ENCODE measurements around the gene USP3. TPM values are rescaled to one million over a fixed set of nuclear protein-coding genes. Genes with fewer than 3 reads are reported as not detected.

Gene USP3
- total and polyA plus RNA-seq, 2 donors (not counting 3 experiments of a cell fraction or from before 2014, with no cell fraction given): 18.8 to 52.4 TPM

- intact Hi-C loops (cut with micrococcal nuclease): loop anchor here (5.0 kb wide), 1 partner anchor 60 kb away; no protein-coding TSS in a partner anchor
- POLR2A ChIA-PET: interaction anchor here (1.3 kb wide), 1 partner anchor 48 kb away, joined by 11 read pairs; no protein-coding TSS in a partner anchor
- no peak overlapping the region for H3K4me2 ChIP-seq (ENCODE audit: insufficient read depth, low read length)
- FAIRE-seq (peak; percentile 90), DNase-seq (ENCODE audit: low read depth, low spot score) (peak; percentile 85)
- H3K9me3 ChIP-seq (replicated peaks; ENCODE audit: control insufficient read depth, insufficient read depth, low read length): no peaks in the 10 kb centered on the region
- H3K9ac ChIP-seq (replicated peaks; ENCODE audit: extremely low read depth, insufficient read depth, low read length): no peak overlapping the region
- dilution Hi-C loops (cut with MboI; ENCODE audit: extremely low pct_ligation_motif_present, low sequenced_read_pairs): no loop called here
- no peaks in the 10 kb centered on the region for H4K20me1 ChIP-seq (replicated peaks; ENCODE audit: control insufficient read depth, extremely low read depth, insufficient read depth, low read length)
- H3K79me2 ChIP-seq (ENCODE audit: control insufficient read depth, insufficient read depth, low read length): no peaks in the 10 kb centered on the region
- no TSS peak for BruUV-seq (replicated peaks)
- peaks cover 10% of the 10 kb centered on the region for H3K4me1 ChIP-seq (ENCODE audit: control insufficient read depth, extremely low read depth, insufficient read depth, low read length)
- no peaks in the 10 kb centered on the region for H3K36me3 ChIP-seq (ENCODE audit: control insufficient read depth in 2 of 2, extremely low read depth in 1 of 2, insufficient read depth in 2 of 2, low read length in 2 of 2)
- no peak overlapping the region for H3K4me3 ChIP-seq (replicated peaks in 1 of 3; ENCODE audit: insufficient read depth in 1 of 3, low read depth in 1 of 3, low read length in 3 of 3)
- TF ChIP-seq FOS (IDR thresholded peaks at IDR 0.05; ENCODE audit: borderline replicate concordance, insufficient read depth, low read length): peak; percentile 48
- TF ChIP-seq POLR2A (IDR thresholded peaks at IDR 0.05; ENCODE audit: low read depth, low read length): no peak
- no peak for TF ChIP-seq EZH2 (IDR thresholded peaks at IDR 0.05; ENCODE audit: borderline replicate concordance, low read depth, low read length, severe bottlenecking)
- no peak for TF ChIP-seq CTCF (IDR thresholded peaks at IDR 0.05; ENCODE audit: extremely low read depth in 1 of 2, insufficient read depth in 1 of 2, low read depth in 1 of 2, low read length in 2 of 2)
- TF ChIP-seq GATA2 (IDR thresholded peaks at IDR 0.05; ENCODE audit: insufficient read depth, insufficient read length, low read depth, low read length): peak; percentile 84
- TF ChIP-seq MAX (IDR thresholded peaks at IDR 0.05; ENCODE audit: insufficient read depth, insufficient read length): no peak
- no peak for TF ChIP-seq POLR2AphosphoS5 (IDR thresholded peaks at IDR 0.05; ENCODE audit: insufficient read depth, low read depth, low read length)
- no peak for TF ChIP-seq MYC (IDR thresholded peaks at IDR 0.05; ENCODE audit: low read depth, low read length)
- TF ChIP-seq JUN (IDR thresholded peaks at IDR 0.05; ENCODE audit: borderline replicate concordance, insufficient read depth, insufficient read length, low read depth): peak; percentile 78
- no peaks in the 10 kb centered on the region for H3K9me1 ChIP-seq (replicated peaks; ENCODE audit: control insufficient read depth, extremely low read depth, insufficient read depth, low read length)
- H3K27ac ChIP-seq (ENCODE audit: insufficient read depth, low read depth, low read length): peak overlapping the region; percentile 21
- no peak overlapping the region for H2AFZ ChIP-seq (ENCODE audit: low read depth, low read length)
- CTCF ChIA-PET: interaction anchor here (0.9 to 1.6 kb wide), 6 partner anchors 9 to 173 kb away, joined by 3 to 7 read pairs (median 4); no protein-coding TSS in a partner anchor
- no peaks in the 10 kb centered on the region for H3K27me3 ChIP-seq (ENCODE audit: control insufficient read depth in 2 of 2, insufficient read depth in 2 of 2, low read length in 2 of 2)
These were observed 42.3 kb upstream of the USP3 start for GRCh38 chr15:63462088-63462487.

All from endothelial cell of umbilical vein (primary cell).